Measurements from ENCODE around the gene NAA15.

DNA sequence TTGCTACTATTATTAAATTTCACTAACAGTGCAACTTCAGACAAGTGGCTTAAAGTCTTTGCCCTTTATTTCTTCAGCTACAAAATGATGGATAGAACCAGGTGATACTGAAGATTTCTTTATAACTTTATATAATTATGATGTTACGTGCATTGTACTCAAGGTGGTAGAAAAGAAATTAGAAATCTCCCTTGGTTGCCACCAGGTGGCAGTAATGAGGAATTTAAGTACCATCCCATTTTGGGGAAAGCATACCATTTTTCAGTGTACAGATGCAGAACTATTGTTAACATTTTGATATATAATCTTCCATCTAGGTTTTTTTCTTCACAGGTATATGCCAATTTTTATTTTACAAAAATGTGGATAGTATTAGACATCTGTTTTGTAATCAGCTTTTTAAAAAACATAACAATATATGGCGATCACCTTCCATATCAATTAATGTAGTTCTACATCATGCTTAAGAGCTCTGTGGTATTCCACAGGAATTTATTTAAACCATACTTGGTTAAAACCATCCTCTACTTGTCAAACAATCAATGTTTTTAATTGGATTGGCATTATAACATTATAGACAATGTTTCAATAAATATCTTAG lies 114.9 kb downstream of the NAA15 start:
- TF ChIP-seq, protein P1, sequence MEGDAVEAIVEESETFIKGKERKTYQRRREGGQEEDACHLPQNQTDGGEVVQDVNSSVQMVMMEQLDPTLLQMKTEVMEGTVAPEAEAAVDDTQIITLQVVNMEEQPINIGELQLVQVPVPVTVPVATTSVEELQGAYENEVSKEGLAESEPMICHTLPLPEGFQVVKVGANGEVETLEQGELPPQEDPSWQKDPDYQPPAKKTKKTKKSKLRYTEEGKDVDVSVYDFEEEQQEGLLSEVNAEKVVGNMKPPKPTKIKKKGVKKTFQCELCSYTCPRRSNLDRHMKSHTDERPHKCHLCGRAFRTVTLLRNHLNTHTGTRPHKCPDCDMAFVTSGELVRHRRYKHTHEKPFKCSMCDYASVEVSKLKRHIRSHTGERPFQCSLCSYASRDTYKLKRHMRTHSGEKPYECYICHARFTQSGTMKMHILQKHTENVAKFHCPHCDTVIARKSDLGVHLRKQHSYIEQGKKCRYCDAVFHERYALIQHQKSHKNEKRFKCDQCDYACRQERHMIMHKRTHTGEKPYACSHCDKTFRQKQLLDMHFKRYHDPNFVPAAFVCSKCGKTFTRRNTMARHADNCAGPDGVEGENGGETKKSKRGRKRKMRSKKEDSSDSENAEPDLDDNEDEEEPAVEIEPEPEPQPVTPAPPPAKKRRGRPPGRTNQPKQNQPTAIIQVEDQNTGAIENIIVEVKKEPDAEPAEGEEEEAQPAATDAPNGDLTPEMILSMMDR (conservative IDR thresholded peaks at IDR 0.05; ENCODE audit: low read depth, low read length) = peak; percentile 66
- TF ChIP-seq EZH2phosphoT487 (IDR thresholded peaks at IDR 0.05; ENCODE audit: borderline replicate concordance, low read length) = no peak
